ENCODE measurements around the gene PRR36.

Gene PRR36

GRCh38 chr19:7858109-7858770 lies 15.9 kb downstream of the PRR36 start:
- no peak for DNase-seq

- no peak for DNase-seq
Observed at GRCh38 chr19:7857727-7858108, 16.5 kb downstream of the PRR36 start.

GRCh38 chr19:7856679-7857663 lies 17.2 kb downstream of the PRR36 start:
- DNase-seq, result no peak

GRCh38 chr19:7856109-7856591 lies 18.0 kb downstream of the PRR36 start:
- no peak for DNase-seq

- no peak for DNase-seq
Observed at GRCh38 chr19:7855426-7856108, 18.6 kb downstream of the PRR36 start.

GRCh38 chr19:7853770-7854128 lies 20.4 kb downstream of the PRR36 start:
- no peak for DNase-seq

GRCh38 chr19:7852851-7853769 lies 21.1 kb downstream of the PRR36 start:
- peak; percentile 45 for DNase-seq

- DNase-seq, result no peak
Observed at GRCh38 chr19:7851623-7852500, 22.3 kb downstream of the PRR36 start.

- DNase-seq, result no peak
Observed at GRCh38 chr19:7850945-7851622, 23.1 kb downstream of the PRR36 start.

- no peak for DNase-seq
Observed at GRCh38 chr19:7850000-7850813, 24.0 kb downstream of the PRR36 start.

- no peak for DNase-seq
Observed at GRCh38 chr19:7849631-7849999, 24.6 kb downstream of the PRR36 start.

GRCh38 chr19:7848779-7849457 lies 25.3 kb downstream of the PRR36 start:
- DNase-seq, result no peak

GRCh38 chr19:7847664-7848063 lies 26.5 kb downstream of the PRR36 start:
- no peak for DNase-seq

GRCh38 chr19:7846155-7846646 lies 28.0 kb downstream of the PRR36 start:
- DNase-seq, result no peak

GRCh38 chr19:7845390-7846154 lies 28.6 kb downstream of the PRR36 start:
- DNase-seq, result no peak

GRCh38 chr19:7844951-7845350 lies 29.2 kb downstream of the PRR36 start:
- DNase-seq, result no peak

- no peak for DNase-seq
Observed at GRCh38 chr19:7844405-7844804, 29.8 kb downstream of the PRR36 start.

- no peak for DNase-seq
Observed at GRCh38 chr19:7843521-7843920, 30.7 kb downstream of the PRR36 start.

Measured in HCEC 1CT (cell line).